Measurements from ENCODE around the gene FER1L5. TPM values are rescaled to one million over a fixed set of nuclear protein-coding genes. Genes with fewer than 3 reads are reported as not detected.
A peak's percentile ranks its signal among the peaks of the same experiment; 100 is the strongest.

The FER1L5 gene
- total and polyA plus RNA-seq, 8 donors, result 0.93 to 3.2 (median 1.4) TPM

DNA sequence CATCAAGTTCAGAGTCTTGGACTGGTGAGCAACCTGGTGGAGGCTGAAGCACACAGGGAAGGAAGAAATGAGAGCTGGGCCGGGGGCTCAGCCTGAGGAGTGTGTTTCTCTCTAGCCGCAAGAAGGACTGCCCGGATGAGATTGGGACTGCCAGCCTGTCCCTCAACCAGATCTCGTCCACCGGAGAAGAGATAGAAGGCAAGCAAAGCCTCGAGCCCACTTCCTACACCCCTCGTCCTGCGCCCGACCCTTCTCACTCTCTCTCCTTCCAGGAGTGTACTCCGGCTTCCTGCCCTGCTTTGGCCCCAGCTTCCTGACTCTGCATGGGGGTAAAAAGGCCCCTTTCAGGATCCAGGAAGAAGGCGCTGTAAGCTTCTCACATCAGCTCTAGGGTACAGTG lies 26.2 kb downstream of the FER1L5 start:
- Histone ChIP-seq H3K27me3 (no peaks in the 10 kb centered on the region), H3K4me3 (no peak overlapping the region), H3K9me3 (no peaks in the 10 kb centered on the region), H3K36me3 (no peaks in the 10 kb centered on the region), H3K27ac (no peak overlapping the region), H3K4me1 (peaks cover 0 to 14% (median 4%) of the 10 kb centered on the region in 3 donors)
- TF ChIP-seq, protein P1, sequence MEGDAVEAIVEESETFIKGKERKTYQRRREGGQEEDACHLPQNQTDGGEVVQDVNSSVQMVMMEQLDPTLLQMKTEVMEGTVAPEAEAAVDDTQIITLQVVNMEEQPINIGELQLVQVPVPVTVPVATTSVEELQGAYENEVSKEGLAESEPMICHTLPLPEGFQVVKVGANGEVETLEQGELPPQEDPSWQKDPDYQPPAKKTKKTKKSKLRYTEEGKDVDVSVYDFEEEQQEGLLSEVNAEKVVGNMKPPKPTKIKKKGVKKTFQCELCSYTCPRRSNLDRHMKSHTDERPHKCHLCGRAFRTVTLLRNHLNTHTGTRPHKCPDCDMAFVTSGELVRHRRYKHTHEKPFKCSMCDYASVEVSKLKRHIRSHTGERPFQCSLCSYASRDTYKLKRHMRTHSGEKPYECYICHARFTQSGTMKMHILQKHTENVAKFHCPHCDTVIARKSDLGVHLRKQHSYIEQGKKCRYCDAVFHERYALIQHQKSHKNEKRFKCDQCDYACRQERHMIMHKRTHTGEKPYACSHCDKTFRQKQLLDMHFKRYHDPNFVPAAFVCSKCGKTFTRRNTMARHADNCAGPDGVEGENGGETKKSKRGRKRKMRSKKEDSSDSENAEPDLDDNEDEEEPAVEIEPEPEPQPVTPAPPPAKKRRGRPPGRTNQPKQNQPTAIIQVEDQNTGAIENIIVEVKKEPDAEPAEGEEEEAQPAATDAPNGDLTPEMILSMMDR (IDR thresholded peaks at IDR 0.05), result no peak
- FAIRE-seq, result no peak
- intact Hi-C loops (cut with DNase I), result no loop called here
- DNase-seq, result no peak
- no peak for ATAC-seq
- 89 to 92% methylated on average over 11 of the region's 11 CpGs for WGBS, 2 donors

GRCh38 chr2:96669539-96670215 lies 27.1 kb downstream of the FER1L5 start:
- DNase-seq (peak in 1 of 6 donors; percentile 21), ATAC-seq (no peak), FAIRE-seq (no peak)
- Histone ChIP-seq H3K27ac (no peak overlapping the region), H3K36me3 (no peaks in the 10 kb centered on the region), H3K27me3 (no peaks in the 10 kb centered on the region), H3K9me3 (no peaks in the 10 kb centered on the region), H3K4me1 (peaks cover 0 to 10% (median 4%) of the 10 kb centered on the region in 3 donors), H3K4me3 (no peak overlapping the region)
- 88 to 93% methylated on average over 15 of the region's 15 CpGs for WGBS, 2 donors
- TF ChIP-seq, protein P1 (IDR thresholded peaks at IDR 0.05), result no peak
- intact Hi-C loops (cut with DNase I), result no loop called here

DNA sequence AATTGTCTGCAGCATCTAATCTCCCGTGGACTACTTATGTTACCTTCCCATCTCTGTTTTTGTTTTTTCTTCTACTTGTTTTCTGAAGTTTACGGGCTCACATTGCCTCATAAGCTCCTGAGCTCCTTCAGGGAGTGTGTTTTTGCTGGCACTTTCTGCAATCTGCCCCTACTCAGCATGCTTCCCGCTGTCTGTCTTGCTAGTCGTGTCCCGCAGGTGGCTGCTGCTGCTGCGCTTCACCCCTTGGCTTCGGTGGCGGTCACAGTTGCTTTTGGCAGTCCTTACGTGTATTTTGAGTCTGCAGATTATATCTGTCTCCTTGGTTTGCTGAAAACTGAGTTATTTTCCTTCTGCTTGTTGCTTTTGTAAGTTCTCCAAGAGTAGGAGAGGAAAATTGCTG lies 37.3 kb downstream of the FER1L5 start:
- DNase-seq, result peak in 3 of 6 donors; percentile 45 to 54 (median 49)
- Histone ChIP-seq H3K4me1 (peaks cover 5 to 17% (median 15%) of the 10 kb centered on the region in 3 donors), H3K36me3 (no peaks in the 10 kb centered on the region), H3K9me3 (no peaks in the 10 kb centered on the region), H3K27ac (peak overlapping the region in 2 of 4 donors; percentile 18 to 61), H3K27me3 (no peaks in the 10 kb centered on the region), H3K4me3 (no peak overlapping the region)
- TF ChIP-seq, protein P1 (IDR thresholded peaks at IDR 0.05), result no peak
- no peak for FAIRE-seq
- WGBS, 2 donors, result 25 to 27% methylated on average over 9 of the region's 9 CpGs
- ATAC-seq, result peak; percentile 56 to 77 (median 68)
- intact Hi-C loops (cut with DNase I), result no loop called here

DNA sequence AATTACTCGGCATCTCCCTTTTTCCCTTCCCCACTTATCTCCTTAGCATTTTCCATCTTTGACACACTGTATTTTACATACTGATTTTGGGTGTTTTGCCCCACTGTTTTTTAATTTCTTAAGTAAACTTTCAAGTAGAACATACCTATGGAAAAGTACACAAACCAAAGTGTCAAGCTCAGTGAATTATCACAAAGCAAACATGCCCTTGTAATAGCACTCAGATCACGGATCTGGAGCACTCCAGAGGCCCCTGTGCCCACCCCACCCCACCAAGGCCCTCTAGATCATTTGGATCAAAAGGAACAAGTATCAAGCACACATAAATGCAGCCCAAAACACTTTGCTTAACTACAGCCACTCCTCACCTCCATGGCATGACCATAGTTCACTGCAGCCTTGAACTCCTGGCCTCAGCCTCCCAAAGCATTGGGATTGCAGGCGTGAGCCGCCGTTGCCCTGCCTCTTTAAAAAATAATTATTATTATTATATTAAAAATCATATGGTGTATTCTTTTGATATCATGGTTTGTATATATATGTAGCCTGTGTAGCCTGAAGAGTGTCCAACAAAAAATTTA lies 38.1 kb downstream of the FER1L5 start:
- no peaks in the 10 kb centered on the region for H3K36me3 ChIP-seq
- DNase-seq, result no peak
- H3K9me3 ChIP-seq, result no peaks in the 10 kb centered on the region
- no peak for FAIRE-seq
- 18 to 19% methylated on average over 5 of the region's 5 CpGs for WGBS, 2 donors
- peaks cover 5 to 17% (median 15%) of the 10 kb centered on the region in 3 donors for H3K4me1 ChIP-seq
- H3K4me3 ChIP-seq, result no peak overlapping the region
- TF ChIP-seq, protein P1 (IDR thresholded peaks at IDR 0.05), result no peak
- peak overlapping the region in 1 of 4 donors; percentile 61 for H3K27ac ChIP-seq
- intact Hi-C loops (cut with DNase I), result no loop called here
- H3K27me3 ChIP-seq, result no peaks in the 10 kb centered on the region
- ATAC-seq, result peak; percentile 45 to 78 (median 69)

GRCh38 chr2:96681540-96681939 lies 39.0 kb downstream of the FER1L5 start:
- TF ChIP-seq, protein P1 (IDR thresholded peaks at IDR 0.05), result no peak
- H3K4me1 ChIP-seq, result peaks cover 5 to 17% (median 15%) of the 10 kb centered on the region in 3 donors
- FAIRE-seq (no peak), ATAC-seq (no peak), DNase-seq (no peak)
- H3K27me3 ChIP-seq, result no peaks in the 10 kb centered on the region
- H3K27ac ChIP-seq, result no peak overlapping the region
- 81 to 82% methylated on average over 4 of the region's 4 CpGs for WGBS, 2 donors
- no peaks in the 10 kb centered on the region for H3K9me3 ChIP-seq
- intact Hi-C loops (cut with DNase I), result no loop called here
- H3K4me3 ChIP-seq, result no peak overlapping the region
- no peaks in the 10 kb centered on the region for H3K36me3 ChIP-seq

All from pancreas (tissue), 10 donors.